ENCODE measurements around the gene SNAPC1.
A peak's percentile ranks its signal among the peaks of the same experiment; 100 is the strongest.

Gene SNAPC1

DNA sequence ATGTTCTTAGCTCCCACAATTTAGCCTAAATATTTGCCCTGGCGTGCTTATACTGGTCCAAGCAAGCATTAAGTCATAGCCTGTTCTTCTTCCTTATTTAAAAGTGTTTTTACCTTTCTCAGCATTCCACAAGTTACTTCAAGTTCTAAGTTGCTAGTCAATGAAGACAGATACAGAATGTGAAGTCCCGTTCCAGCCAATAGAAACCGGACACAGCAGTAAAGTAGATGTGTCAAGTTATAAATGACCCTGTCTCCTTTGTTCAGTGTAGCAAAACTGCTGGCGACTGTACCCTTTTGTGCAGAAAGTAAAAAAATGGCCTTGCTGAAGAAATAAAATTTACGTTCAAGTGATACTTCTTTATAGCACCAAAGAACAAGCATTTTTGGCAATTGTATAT is 3.9 kb downstream of the SNAPC1 start:
- peak overlapping the region; percentile 49 for H3K27ac ChIP-seq (ENCODE audit: low read depth, low read length)
- H3K9me3 ChIP-seq (ENCODE audit: insufficient read depth, low read length) = no peaks in the 10 kb centered on the region
- H3K27me3 ChIP-seq (ENCODE audit: low read length) = no peaks in the 10 kb centered on the region
- peaks cover 9% of the 10 kb centered on the region; the same call in 1 of the 2 replicates for H3F3A ChIP-seq (ENCODE audit: insufficient read depth)
- H3K4me3 ChIP-seq (ENCODE audit: insufficient read depth, low read length, poor library complexity, severe bottlenecking) = no peak overlapping the region
- no peaks in the 10 kb centered on the region for H4K20me1 ChIP-seq (ENCODE audit: low read depth, low read length)
- peak overlapping the region; percentile 76 for H3K9ac ChIP-seq (ENCODE audit: low read length)
- no peaks in the 10 kb centered on the region for H3K9me2 ChIP-seq (replicated peaks; ENCODE audit: insufficient read depth, low read length)
- TF ChIP-seq EZH2phosphoT487 (conservative IDR thresholded peaks at IDR 0.05; ENCODE audit: low read length) = no peak
- TF ChIP-seq, protein P1, sequence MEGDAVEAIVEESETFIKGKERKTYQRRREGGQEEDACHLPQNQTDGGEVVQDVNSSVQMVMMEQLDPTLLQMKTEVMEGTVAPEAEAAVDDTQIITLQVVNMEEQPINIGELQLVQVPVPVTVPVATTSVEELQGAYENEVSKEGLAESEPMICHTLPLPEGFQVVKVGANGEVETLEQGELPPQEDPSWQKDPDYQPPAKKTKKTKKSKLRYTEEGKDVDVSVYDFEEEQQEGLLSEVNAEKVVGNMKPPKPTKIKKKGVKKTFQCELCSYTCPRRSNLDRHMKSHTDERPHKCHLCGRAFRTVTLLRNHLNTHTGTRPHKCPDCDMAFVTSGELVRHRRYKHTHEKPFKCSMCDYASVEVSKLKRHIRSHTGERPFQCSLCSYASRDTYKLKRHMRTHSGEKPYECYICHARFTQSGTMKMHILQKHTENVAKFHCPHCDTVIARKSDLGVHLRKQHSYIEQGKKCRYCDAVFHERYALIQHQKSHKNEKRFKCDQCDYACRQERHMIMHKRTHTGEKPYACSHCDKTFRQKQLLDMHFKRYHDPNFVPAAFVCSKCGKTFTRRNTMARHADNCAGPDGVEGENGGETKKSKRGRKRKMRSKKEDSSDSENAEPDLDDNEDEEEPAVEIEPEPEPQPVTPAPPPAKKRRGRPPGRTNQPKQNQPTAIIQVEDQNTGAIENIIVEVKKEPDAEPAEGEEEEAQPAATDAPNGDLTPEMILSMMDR (IDR thresholded peaks at IDR 0.05; ENCODE audit: insufficient read depth, low read length, poor library complexity, severe bottlenecking) = no peak
- H3K79me2 ChIP-seq (ENCODE audit: insufficient read depth, low read length) = peaks cover 58% of the 10 kb centered on the region
- H3K36me3 ChIP-seq (ENCODE audit: low read length) = peaks cover 26% of the 10 kb centered on the region
- peak overlapping the region; percentile 99 for H3K4me2 ChIP-seq (ENCODE audit: low read depth, low read length, poor library complexity, severe bottlenecking)
- H2AFZ ChIP-seq (ENCODE audit: low read depth, low read length, severe bottlenecking) = no peak overlapping the region

- Histone ChIP-seq H2AFZ (ENCODE audit: low read depth, low read length, severe bottlenecking) (no peak overlapping the region), H4K20me1 (ENCODE audit: low read depth, low read length) (no peaks in the 10 kb centered on the region), H3K9ac (ENCODE audit: low read length) (no peak overlapping the region), H3K4me3 (ENCODE audit: insufficient read depth, low read length, poor library complexity, severe bottlenecking) (no peak overlapping the region), H3K79me2 (ENCODE audit: insufficient read depth, low read length) (peaks cover 54% of the 10 kb centered on the region), H3K27ac (ENCODE audit: low read depth, low read length) (no peak overlapping the region), H3K9me2 (replicated peaks; ENCODE audit: insufficient read depth, low read length) (no peaks in the 10 kb centered on the region), H3K4me2 (ENCODE audit: low read depth, low read length, poor library complexity, severe bottlenecking) (no peak overlapping the region), H3F3A (ENCODE audit: insufficient read depth) (peaks cover 9% of the 10 kb centered on the region; the same call in 1 of the 2 replicates), H3K27me3 (ENCODE audit: low read length) (no peaks in the 10 kb centered on the region), H3K36me3 (ENCODE audit: low read length) (peaks cover 34% of the 10 kb centered on the region), H3K9me3 (ENCODE audit: insufficient read depth, low read length) (no peaks in the 10 kb centered on the region)
- TF ChIP-seq, protein P1 (IDR thresholded peaks at IDR 0.05; ENCODE audit: insufficient read depth, low read length, poor library complexity, severe bottlenecking) = no peak
- TF ChIP-seq EZH2phosphoT487 (conservative IDR thresholded peaks at IDR 0.05; ENCODE audit: low read length) = no peak
These were observed 6.0 kb downstream of the SNAPC1 start for GRCh38 chr14:61768240-61768639.

DNA sequence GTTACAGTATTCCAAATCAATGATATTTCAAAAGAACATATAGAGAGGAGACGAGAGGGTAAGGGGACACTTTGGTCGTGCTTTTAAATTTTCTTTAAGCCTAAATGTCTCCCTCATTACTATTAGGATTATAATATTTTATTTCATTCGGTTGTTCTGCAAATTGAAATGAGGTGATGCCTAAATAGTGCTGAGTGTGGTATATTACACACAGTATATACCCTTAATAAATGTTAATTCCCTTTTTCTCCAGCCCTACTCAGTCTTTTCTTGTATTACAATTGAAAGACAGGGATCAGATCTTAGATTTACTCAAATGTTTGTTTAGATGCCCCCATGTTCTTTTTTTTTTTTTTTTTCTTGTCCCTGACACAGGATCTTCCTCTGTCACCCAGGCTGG is 7.7 kb downstream of the SNAPC1 start:
- Histone ChIP-seq H3K9me2 (replicated peaks; ENCODE audit: insufficient read depth, low read length) (no peaks in the 10 kb centered on the region), H3K4me3 (ENCODE audit: insufficient read depth, low read length, poor library complexity, severe bottlenecking) (no peak overlapping the region), H3K9me3 (ENCODE audit: insufficient read depth, low read length) (no peaks in the 10 kb centered on the region), H3K27ac (ENCODE audit: low read depth, low read length) (no peak overlapping the region), H3K9ac (ENCODE audit: low read length) (no peak overlapping the region), H3K36me3 (ENCODE audit: low read length) (peaks cover 34% of the 10 kb centered on the region), H4K20me1 (ENCODE audit: low read depth, low read length) (no peaks in the 10 kb centered on the region), H3F3A (ENCODE audit: insufficient read depth) (peaks cover 9% of the 10 kb centered on the region; the same call in 1 of the 2 replicates), H2AFZ (ENCODE audit: low read depth, low read length, severe bottlenecking) (no peak overlapping the region), H3K79me2 (ENCODE audit: insufficient read depth, low read length) (peaks cover 38% of the 10 kb centered on the region), H3K4me2 (ENCODE audit: low read depth, low read length, poor library complexity, severe bottlenecking) (no peak overlapping the region), H3K27me3 (ENCODE audit: low read length) (no peaks in the 10 kb centered on the region)
- TF ChIP-seq, protein P1 (IDR thresholded peaks at IDR 0.05; ENCODE audit: insufficient read depth, low read length, poor library complexity, severe bottlenecking) = no peak
- TF ChIP-seq EZH2phosphoT487 (conservative IDR thresholded peaks at IDR 0.05; ENCODE audit: low read length) = no peak
